Astrocyte (in vitro differentiated cells and primary cell): ENCODE measurements around the gene FGGY. TPM values are rescaled to one million over a fixed set of nuclear protein-coding genes. Genes with fewer than 3 reads are reported as not detected.

ENCODE experiments used
- DNase-seq: peaks from one replicate; pipeline ENCODE4 v3.0.0-alpha.2; 2010; ENCODE audit warnings: low read depth
- FAIRE-seq: peaks from 2 replicates; lab custom pipeline; 2011; peaks lifted over from hg19 to GRCh38; lab: Jason Lieb, UNC
- H2AFZ ChIP-seq: 2 replicates; pipeline ENCODE4 v1.6.0; 2012; ENCODE audit warnings: low read depth, low read length, inconsistent platforms
- H3K27ac ChIP-seq: 2 replicates; pipeline ENCODE4 v1.5.1; 2011; ENCODE audit warnings: low read depth, low read length, inconsistent platforms
- H3K27me3 ChIP-seq: 2 replicates; pipeline ENCODE4 v1.6.0; 2011; ENCODE audit warnings: low read length, inconsistent platforms; ENCODE audit not compliant: insufficient read depth
- H3K36me3 ChIP-seq: 2 replicates; pipeline ENCODE4 v1.5.1; 2011; ENCODE audit warnings: low read length, inconsistent platforms; ENCODE audit not compliant: insufficient read depth
- H3K4me1 ChIP-seq: 2 replicates; pipeline ENCODE4 v1.5.1; 2011; ENCODE audit warnings: low read length, inconsistent platforms; ENCODE audit not compliant: insufficient read depth
- H3K4me2 ChIP-seq: 2 replicates; pipeline ENCODE4 v1.6.0; 2012; ENCODE audit warnings: low read length, inconsistent platforms
- H3K4me3 ChIP-seq: 2 replicates; pipeline ENCODE4 v1.5.1; 2011; ENCODE audit warnings: low read depth, mild to moderate bottlenecking, low read length, inconsistent platforms; ENCODE audit not compliant: insufficient read depth
- H3K79me2 ChIP-seq: 2 replicates; pipeline ENCODE4 v1.6.0; 2012; ENCODE audit warnings: mild to moderate bottlenecking, low read length, inconsistent platforms; ENCODE audit not compliant: insufficient read depth
- H3K9ac ChIP-seq: 2 replicates; pipeline ENCODE4 v1.6.0; 2012; ENCODE audit warnings: mild to moderate bottlenecking, low read length, inconsistent platforms
- H3K9me3 ChIP-seq: 2 replicates; pipeline ENCODE4 v1.5.1; 2012; ENCODE audit warnings: low read depth, mild to moderate bottlenecking, low read length, inconsistent platforms; ENCODE audit not compliant: insufficient read depth
- H4K20me1 ChIP-seq: 2 replicates; pipeline ENCODE4 v1.6.0; 2012; ENCODE audit warnings: low read length, inconsistent platforms; ENCODE audit not compliant: insufficient read depth
- H3K27ac Mint-ChIP-seq: one replicate; pipeline ENCODE4 v1.8.0; 2021; ENCODE audit warnings: mild to moderate bottlenecking, mixed read lengths; ENCODE audit not compliant: unreplicated experiment
- H3K27me3 Mint-ChIP-seq: one replicate; pipeline ENCODE4 v1.8.0; 2021; ENCODE audit warnings: low read depth, mixed read lengths; ENCODE audit not compliant: unreplicated experiment
- H3K36me3 Mint-ChIP-seq: one replicate; pipeline ENCODE4 v1.8.0; 2021; ENCODE audit warnings: low read depth, mixed read lengths; ENCODE audit not compliant: unreplicated experiment
- H3K4me1 Mint-ChIP-seq: one replicate; pipeline ENCODE4 v1.8.0; 2021; ENCODE audit warnings: low read depth, mixed read lengths; ENCODE audit not compliant: unreplicated experiment
- H3K4me3 Mint-ChIP-seq: one replicate; pipeline ENCODE4 v1.8.0; 2021; ENCODE audit warnings: mild to moderate bottlenecking, moderate library complexity, mixed read lengths; ENCODE audit not compliant: unreplicated experiment
- H3K9me3 Mint-ChIP-seq: one replicate; pipeline ENCODE4 v1.8.0; 2021; ENCODE audit warnings: mild to moderate bottlenecking, mixed read lengths; ENCODE audit not compliant: unreplicated experiment
- CTCF ChIP-seq: IDR thresholded peaks from 2 replicates; pipeline ENCODE4 v1.5.1; 2011; ENCODE audit warnings: low read depth, mild to moderate bottlenecking, inconsistent platforms, low read length, moderate library complexity; ENCODE audit not compliant: insufficient read depth
- EZH2 ChIP-seq: IDR thresholded peaks from 2 replicates; pipeline ENCODE4 v1.6.1; 2012; ENCODE audit warnings: mild to moderate bottlenecking, low read length, inconsistent platforms; ENCODE audit not compliant: insufficient read depth
- total RNA-seq: library from RNA; stranded (reverse); gene quantifications from 2 replicates; pipeline ENCODE4 v1.2.1, GENCODE V29; 2021

Gene FGGY
- total RNA-seq, 1 donor from 2014 or later: 6.8 TPM

GRCh38 chr1:59343576-59343840, 46.6 kb downstream of the FGGY start:
- TF ChIP-seq CTCF: no peak
- no peak for TF ChIP-seq EZH2
- Histone ChIP-seq H3K27ac (no peak overlapping the region), H3K9ac (no peak overlapping the region), H3K4me2 (no peak overlapping the region), H4K20me1 (no peaks in the 10 kb centered on the region), H3K36me3 (no peaks in the 10 kb centered on the region), H3K4me3 (no peak overlapping the region), H2AFZ (no peak overlapping the region), H3K79me2 (no peaks in the 10 kb centered on the region), H3K27me3 (no peaks in the 10 kb centered on the region), H3K9me3 (no peaks in the 10 kb centered on the region), H3K4me1 (no peaks in the 10 kb centered on the region)
- H3K36me3 Mint-ChIP-seq: no peaks in the 10 kb centered on the region
- no peaks in the 10 kb centered on the region for H3K27me3 Mint-ChIP-seq
- no peak overlapping the region for H3K27ac Mint-ChIP-seq
- H3K4me1 Mint-ChIP-seq: peaks cover 7% of the 10 kb centered on the region
- no peak overlapping the region for H3K4me3 Mint-ChIP-seq
- H3K9me3 Mint-ChIP-seq: no peaks in the 10 kb centered on the region
- FAIRE-seq (no peak), DNase-seq (no peak)

- H3K4me1 Mint-ChIP-seq: peaks cover 7% of the 10 kb centered on the region
- Histone ChIP-seq H3K9me3 (no peaks in the 10 kb centered on the region), H3K9ac (no peak overlapping the region), H4K20me1 (no peaks in the 10 kb centered on the region), H3K36me3 (no peaks in the 10 kb centered on the region), H3K27me3 (no peaks in the 10 kb centered on the region), H3K4me1 (no peaks in the 10 kb centered on the region), H3K27ac (no peak overlapping the region), H3K4me2 (no peak overlapping the region), H3K79me2 (no peaks in the 10 kb centered on the region), H2AFZ (no peak overlapping the region), H3K4me3 (no peak overlapping the region)
- DNase-seq (no peak), FAIRE-seq (no peak)
- no peaks in the 10 kb centered on the region for H3K27me3 Mint-ChIP-seq
- no peak for TF ChIP-seq EZH2
- no peak for TF ChIP-seq CTCF
- no peak overlapping the region for H3K4me3 Mint-ChIP-seq
- H3K9me3 Mint-ChIP-seq: no peaks in the 10 kb centered on the region
- no peaks in the 10 kb centered on the region for H3K36me3 Mint-ChIP-seq
- no peak overlapping the region for H3K27ac Mint-ChIP-seq
These were observed 48.3 kb downstream of the FGGY start for GRCh38 chr1:59345221-59345620.

- H2AFZ ChIP-seq: no peak overlapping the region
- H3K79me2 ChIP-seq: no peaks in the 10 kb centered on the region
- DNase-seq: no peak
- H3K27ac ChIP-seq: no peak overlapping the region
- no peaks in the 10 kb centered on the region for H3K36me3 Mint-ChIP-seq
- H3K4me1 Mint-ChIP-seq: peaks cover 12% of the 10 kb centered on the region
- H3K27ac Mint-ChIP-seq: no peak overlapping the region
- H3K27me3 Mint-ChIP-seq: no peaks in the 10 kb centered on the region
- no peak overlapping the region for H3K4me2 ChIP-seq
- H3K4me1 ChIP-seq: no peaks in the 10 kb centered on the region
- H4K20me1 ChIP-seq: no peaks in the 10 kb centered on the region
- no peak overlapping the region for H3K4me3 Mint-ChIP-seq
- no peaks in the 10 kb centered on the region for H3K36me3 ChIP-seq
- FAIRE-seq: no peak
- TF ChIP-seq EZH2 (no peak), CTCF (no peak)
- H3K4me3 ChIP-seq: no peak overlapping the region
- no peaks in the 10 kb centered on the region for H3K27me3 ChIP-seq
- H3K9me3 ChIP-seq: no peaks in the 10 kb centered on the region
- no peak overlapping the region for H3K9ac ChIP-seq
- H3K9me3 Mint-ChIP-seq: no peaks in the 10 kb centered on the region
These were observed 49.5 kb downstream of the FGGY start for GRCh38 chr1:59346429-59346828.
